Endothelial cell of umbilical vein (primary cell): ENCODE data around the gene MYBBP1A. TPM values are rescaled to one million over a fixed set of nuclear protein-coding genes. Genes with fewer than 3 reads are reported as not detected.

Experiments
- BruUV-seq: library from RNA; stranded (reverse); fragments of 400-500 nt; replicated peaks from 2 replicates; lab custom pipeline; 2021; lab: Mats Ljungman, UMichigan
- CTCF ChIA-PET: fragments of 300-600, 350-600 bp; sonication (Branson Sonifier 250); formaldehyde crosslinking; loops from one replicate; lab custom pipeline; 2021; ENCODE audit warnings: antibody characterized with exemption, inconsistent platforms; lab: Charles Lee
- POLR2A ChIA-PET: fragments of 300-600, 350-600 bp; sonication (Branson Sonifier 250); formaldehyde crosslinking; loops from one replicate; lab custom pipeline; 2021; ENCODE audit warnings: antibody characterized with exemption, inconsistent platforms; lab: Charles Lee
- DNase-seq: peaks from one replicate; pipeline ENCODE4 v3.0.0-alpha.2; 2011; ENCODE audit warnings: low read depth, low spot score
- FAIRE-seq: peaks from 2 replicates; lab custom pipeline; 2011; peaks lifted over from hg19 to GRCh38; lab: Jason Lieb, UNC
- H2AFZ ChIP-seq: 2 replicates; pipeline ENCODE4 v1.6.0; 2012; ENCODE audit warnings: low read depth, low read length, control low read depth, inconsistent platforms
- H3K27ac ChIP-seq: 2 replicates; pipeline ENCODE4 v1.5.1; 2011; ENCODE audit warnings: low read depth, mild to moderate bottlenecking, control low read depth, low read length, moderate library complexity; ENCODE audit not compliant: insufficient read depth
- H3K27me3 ChIP-seq, 2 experiments: 2 replicates each; pipeline versions ENCODE4 v1.6.0 to v1.6.1; 2011; ENCODE audit warnings: low read length in 2 of 2, mixed read lengths in 1 of 2; ENCODE audit not compliant: control insufficient read depth in 2 of 2, insufficient read depth in 2 of 2
- H3K36me3 ChIP-seq, 2 experiments: 2 replicates in 1 of 2; 3 replicates in 1 of 2; pipeline ENCODE4 v1.5.1; 2011; ENCODE audit warnings: low read length in 2 of 2, mild to moderate bottlenecking in 1 of 2, moderate library complexity in 1 of 2; ENCODE audit not compliant: control insufficient read depth in 2 of 2, insufficient read depth in 2 of 2; ENCODE audit errors: extremely low read depth in 1 of 2
- H3K4me1 ChIP-seq: 3 replicates; pipeline ENCODE4 v1.5.1; 2011; ENCODE audit warnings: mild to moderate bottlenecking, low read length; ENCODE audit not compliant: control insufficient read depth, insufficient read depth; ENCODE audit errors: extremely low read depth
- H3K4me2 ChIP-seq: 2 replicates; pipeline ENCODE4 v1.6.1; 2011; ENCODE audit warnings: low read length, control low read depth, mixed read lengths; ENCODE audit not compliant: insufficient read depth
- H3K4me3 ChIP-seq, 3 experiments: fragments of 200-600 bp in 1 of 3; sonication (generic), shearing (Covaris generic) in 1 of 3; replicated peaks in 1 of 3; 2 replicates each; pipeline ENCODE4 v1.5.1; 2011 to 2016; ENCODE audit warnings: control low read depth in 3 of 3, low read length in 3 of 3, mild to moderate bottlenecking in 2 of 3, inconsistent platforms in 1 of 3, low read depth in 1 of 3, moderate library complexity in 1 of 3; ENCODE audit not compliant: insufficient read depth in 1 of 3
- H3K79me2 ChIP-seq: 2 replicates; pipeline ENCODE4 v1.6.0; 2012; ENCODE audit warnings: low read length, inconsistent platforms; ENCODE audit not compliant: control insufficient read depth, insufficient read depth
- H3K9ac ChIP-seq: replicated peaks from 2 replicates; pipeline ENCODE3; 2011; ENCODE audit warnings: low read length, control low read depth; ENCODE audit not compliant: insufficient read depth; ENCODE audit errors: extremely low read depth
- H3K9me1 ChIP-seq: replicated peaks from 3 replicates; pipeline ENCODE4 v1.6.0; 2011; ENCODE audit warnings: mild to moderate bottlenecking, low read length; ENCODE audit not compliant: control insufficient read depth, insufficient read depth; ENCODE audit errors: extremely low read depth
- H3K9me3 ChIP-seq: replicated peaks from 2 replicates; pipeline ENCODE4 v1.5.1; 2012; ENCODE audit warnings: low read length, inconsistent platforms; ENCODE audit not compliant: control insufficient read depth, insufficient read depth
- H4K20me1 ChIP-seq: replicated peaks from 2 replicates; pipeline ENCODE3; 2011; ENCODE audit warnings: mild to moderate bottlenecking, low read length; ENCODE audit not compliant: control insufficient read depth, insufficient read depth; ENCODE audit errors: extremely low read depth
- EZH2 ChIP-seq: IDR thresholded peaks from 2 replicates; pipeline ENCODE4 v1.6.1; 2012; ENCODE audit warnings: borderline replicate concordance, low read depth, mild to moderate bottlenecking, moderate library complexity, low read length, inconsistent platforms; ENCODE audit not compliant: severe bottlenecking
- FOS ChIP-seq: IDR thresholded peaks from 2 replicates; pipeline ENCODE4 v1.6.1; 2011; ENCODE audit warnings: mild to moderate bottlenecking, low read length, moderate library complexity, borderline replicate concordance; ENCODE audit not compliant: insufficient read depth
- GATA2 ChIP-seq: IDR thresholded peaks from 2 replicates; pipeline ENCODE4 v1.7.0; 2011; ENCODE audit warnings: low read depth, mild to moderate bottlenecking, moderate library complexity, mixed read lengths, low read length; ENCODE audit not compliant: insufficient read length, insufficient read depth
- JUN ChIP-seq: IDR thresholded peaks from 2 replicates; pipeline ENCODE4 v1.6.1; 2011; ENCODE audit warnings: borderline replicate concordance, low read depth; ENCODE audit not compliant: insufficient read length, insufficient read depth
- MAX ChIP-seq: IDR thresholded peaks from 2 replicates; pipeline ENCODE4 v1.6.1; 2011; ENCODE audit not compliant: insufficient read depth, insufficient read length
- MYC ChIP-seq: IDR thresholded peaks from one replicate; pipeline ENCODE4 v1.6.1; 2011; ENCODE audit warnings: mild to moderate bottlenecking, low read depth, low read length
- POLR2A ChIP-seq: IDR thresholded peaks from 2 replicates; pipeline ENCODE4 v1.6.1; 2012; ENCODE audit warnings: low read depth, mild to moderate bottlenecking, control low read depth, low read length
- POLR2AphosphoS5 ChIP-seq: IDR thresholded peaks from 2 replicates; pipeline ENCODE4 v1.6.1; 2012; ENCODE audit warnings: low read depth, mild to moderate bottlenecking, control low read depth, low read length, moderate library complexity; ENCODE audit not compliant: insufficient read depth
- dilution Hi-C: fragments of 300-500 bp; cut with MboI; formaldehyde crosslinking; loops from one replicate; pipeline ENCODE4 v1.15.0; 2019; ENCODE audit warnings: low sequenced_read_pairs; ENCODE audit not compliant: extremely low pct_ligation_motif_present
- intact Hi-C: fragments of 100-400 bp; cut with micrococcal nuclease; formaldehyde crosslinking; loops from one replicate; pipeline ENCODE4 v1.10.0; 2022
- polyA plus RNA-seq, 4 experiments: library from polyadenylated mRNA; depleted of rRNA in 3 of 4; stranded (reverse) in 3 of 4; unstranded in 1 of 4; fragments of >200 nt; gene quantifications; 2 replicates each; pipeline versions ENCODE4 v1.2.1 to v1.2.3, GENCODE V29; 2011 to 2012; ENCODE audit warnings: missing spikeins in 1 of 4
- total RNA-seq: library from RNA; stranded (reverse); gene quantifications from 2 replicates; pipeline ENCODE4 v1.2.3, GENCODE V29; 2021
- TF ChIP-seq, protein P1 (sequence below), 2 donors: IDR thresholded peaks; 1 replicate in 1 of 2; 2 replicates in 1 of 2; pipeline ENCODE4 v1.5.1; 2011; ENCODE audit warnings: low read length in 2 of 2, mild to moderate bottlenecking in 2 of 2, moderate library complexity in 2 of 2, control low read depth in 1 of 2, inconsistent platforms in 1 of 2, low read depth in 1 of 2; ENCODE audit not compliant: insufficient read depth in 1 of 2; ENCODE audit errors: extremely low read depth in 1 of 2

MYBBP1A gene
- total and polyA plus RNA-seq, 2 donors (not counting 3 experiments of a cell fraction or from before 2014, with no cell fraction given), result 26.8 to 79.2 TPM

DNA sequence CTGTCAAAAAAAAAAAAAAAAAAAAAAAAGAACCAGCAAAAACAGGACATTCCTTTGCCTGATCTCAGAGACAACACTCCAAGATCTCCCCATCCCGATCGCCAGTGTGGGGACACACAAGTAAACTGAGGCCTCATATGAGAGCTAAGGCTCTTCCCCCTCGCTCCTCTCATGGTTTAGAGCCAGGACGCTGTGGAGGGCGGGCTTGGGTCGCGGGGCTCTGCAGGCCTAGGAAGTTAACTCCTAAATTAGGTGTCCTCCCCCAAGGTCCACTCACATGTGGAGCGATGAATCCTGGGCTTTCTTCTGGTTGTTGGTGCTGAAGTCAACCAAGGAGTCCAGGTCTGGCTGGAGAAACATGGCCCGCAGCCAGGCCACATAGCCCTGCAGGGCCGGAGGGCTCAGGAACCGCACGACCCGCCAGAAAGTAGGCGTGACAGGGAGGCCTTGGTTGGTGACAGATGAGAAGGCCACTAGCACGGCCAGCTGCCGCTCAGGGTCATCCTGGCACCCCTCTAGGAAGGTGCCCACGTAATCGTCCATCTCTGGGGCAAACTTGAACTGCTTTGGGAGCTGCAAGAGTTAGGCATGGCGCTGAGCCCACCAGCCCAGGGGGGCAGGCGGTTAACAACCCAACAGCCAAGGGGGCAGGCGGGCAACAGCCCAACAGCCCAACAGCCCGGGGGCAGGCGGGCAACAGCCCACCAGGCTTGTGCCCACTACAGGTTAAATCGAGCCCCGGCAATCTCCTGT lies 5.2 kb downstream of the MYBBP1A start:
- Histone ChIP-seq H4K20me1 (no peaks in the 10 kb centered on the region), H3K9me3 (no peaks in the 10 kb centered on the region), H3K4me1 (peaks cover 12% of the 10 kb centered on the region), H3K9ac (no peak overlapping the region), H3K27ac (no peak overlapping the region), H3K79me2 (peaks cover 18% of the 10 kb centered on the region), H2AFZ (no peak overlapping the region), H3K27me3 (no peaks in the 10 kb centered on the region), H3K9me1 (no peaks in the 10 kb centered on the region), H3K4me3 (no peak overlapping the region), H3K36me3 (peaks cover 5 to 32% of the 10 kb centered on the region in 2 experiments), H3K4me2 (no peak overlapping the region)
- BruUV-seq, result no TSS peak
- POLR2A ChIA-PET, result interaction anchor here (0.7 kb wide), 1 partner anchor 14 kb away, joined by 3 read pairs; no protein-coding TSS in a partner anchor
- CTCF ChIA-PET, result interaction anchor here (1.3 to 2.2 kb wide), 3 partner anchors 11 to 25 kb away, joined by 3 to 8 read pairs (median 4); no protein-coding TSS in a partner anchor
- dilution Hi-C loops (no loop called here), intact Hi-C loops (no loop called here)
- TF ChIP-seq FOS (no peak), EZH2 (no peak), JUN (no peak), POLR2AphosphoS5 (no peak), MYC (no peak), MAX (no peak), POLR2A (no peak), GATA2 (no peak)
- TF ChIP-seq, protein P1, sequence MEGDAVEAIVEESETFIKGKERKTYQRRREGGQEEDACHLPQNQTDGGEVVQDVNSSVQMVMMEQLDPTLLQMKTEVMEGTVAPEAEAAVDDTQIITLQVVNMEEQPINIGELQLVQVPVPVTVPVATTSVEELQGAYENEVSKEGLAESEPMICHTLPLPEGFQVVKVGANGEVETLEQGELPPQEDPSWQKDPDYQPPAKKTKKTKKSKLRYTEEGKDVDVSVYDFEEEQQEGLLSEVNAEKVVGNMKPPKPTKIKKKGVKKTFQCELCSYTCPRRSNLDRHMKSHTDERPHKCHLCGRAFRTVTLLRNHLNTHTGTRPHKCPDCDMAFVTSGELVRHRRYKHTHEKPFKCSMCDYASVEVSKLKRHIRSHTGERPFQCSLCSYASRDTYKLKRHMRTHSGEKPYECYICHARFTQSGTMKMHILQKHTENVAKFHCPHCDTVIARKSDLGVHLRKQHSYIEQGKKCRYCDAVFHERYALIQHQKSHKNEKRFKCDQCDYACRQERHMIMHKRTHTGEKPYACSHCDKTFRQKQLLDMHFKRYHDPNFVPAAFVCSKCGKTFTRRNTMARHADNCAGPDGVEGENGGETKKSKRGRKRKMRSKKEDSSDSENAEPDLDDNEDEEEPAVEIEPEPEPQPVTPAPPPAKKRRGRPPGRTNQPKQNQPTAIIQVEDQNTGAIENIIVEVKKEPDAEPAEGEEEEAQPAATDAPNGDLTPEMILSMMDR (IDR thresholded peaks at IDR 0.05; ENCODE audit: extremely low read depth in 1 of 2, insufficient read depth in 1 of 2, low read depth in 1 of 2, low read length in 2 of 2), result no peak
- FAIRE-seq, result no peak
- DNase-seq, result no peak
